Posterior vena cava (tissue), 2 donors: ENCODE measurements around the gene ZNF655. TPM values are rescaled to one million over a fixed set of nuclear protein-coding genes. Genes with fewer than 3 reads are reported as not detected.

ENCODE experiments used
- DNase-seq: peaks from one replicate; pipeline ENCODE4 v3.0.0-alpha.2; 2020; ENCODE audit warnings: low spot score
- intact Hi-C, 2 donors: fragments of 100-400 bp; cut with DNase I; formaldehyde crosslinking; loops; one replicate each; pipeline versions ENCODE4 v1.14.1 to v1.14.2; 2022 to 2023
- total RNA-seq, 2 donors: library from RNA; stranded (reverse); fragmentation: NEBNext Ultra II Directional; extraction: Animal tissue kit (Norgen Biotek cat#: 25700); gene quantifications; one replicate each; pipeline ENCODE4 v1.2.1, GENCODE V29; 2021
- donor health status: DM: yes; HTN: yes; CAD: no.
- donor health status: DM: yes; HTN: yes; CAD: no.

The ZNF655 gene
- total RNA-seq, 2 donors from 2014 or later: 55.2 to 75.5 TPM

DNA sequence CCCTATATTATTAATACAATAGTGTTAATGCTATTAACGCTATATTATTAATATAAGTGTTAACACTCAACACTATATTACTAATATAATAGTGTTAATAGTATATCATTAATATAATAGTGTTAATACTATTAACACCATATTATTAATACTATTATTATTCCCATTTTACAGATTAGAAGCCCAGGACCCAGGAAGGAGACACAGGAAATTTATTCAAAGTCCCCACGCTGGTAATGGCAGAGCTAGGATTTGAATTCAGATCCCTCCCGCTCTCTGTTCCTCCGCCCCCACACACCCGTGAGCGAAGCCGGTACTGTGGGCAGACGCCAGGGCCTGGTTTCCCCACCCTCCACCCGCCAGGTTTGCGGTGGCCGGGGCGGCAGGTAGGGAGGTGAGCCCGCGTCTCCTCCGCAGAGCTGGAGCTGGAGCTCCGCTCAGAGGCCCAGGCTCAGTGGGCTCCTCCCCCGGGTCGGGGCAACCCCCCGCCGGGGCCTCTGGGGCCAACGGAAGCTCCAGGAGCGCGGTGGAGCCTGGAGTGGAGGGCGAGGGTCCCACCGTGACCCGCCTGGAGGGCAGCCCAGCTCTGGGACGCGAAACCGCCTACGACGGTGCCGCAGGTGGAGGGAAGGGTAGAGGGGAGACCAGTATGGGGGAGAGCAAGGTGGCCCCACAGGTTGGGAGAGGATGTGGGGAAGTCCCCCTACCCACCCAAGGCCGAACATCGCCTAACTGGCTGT is 39.5 kb downstream of the ZNF655 start, which contains the start of gene TMEM225B:
Gene TMEM225B (plus strand): TSS at position 506 of the 740 bp plus-strand sequence. CDS start 6,122 bp downstream, outside the sequence.
- intact Hi-C loops: no loop called here
- DNase-seq: no peak

DNA sequence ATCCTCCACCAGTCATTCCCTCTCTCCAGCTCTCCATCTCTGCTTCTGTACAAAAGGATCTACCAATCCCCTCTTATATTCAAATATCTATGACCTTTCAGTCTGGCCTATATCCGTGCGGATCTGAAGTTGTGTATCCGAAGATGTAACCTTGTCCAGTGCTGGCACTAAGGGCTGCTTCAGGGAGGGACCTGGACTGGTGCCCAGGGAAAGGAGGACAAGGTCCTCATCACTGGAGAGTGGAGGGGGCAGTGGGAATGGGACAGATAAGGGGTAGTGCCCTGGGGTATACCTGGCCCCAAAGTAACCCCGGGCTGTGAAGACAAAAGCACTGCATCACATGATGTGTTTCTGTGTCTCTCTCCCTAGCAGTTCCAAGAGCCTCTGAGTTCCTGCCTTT is 41.4 kb downstream of the ZNF655 start:
- intact Hi-C loops: no loop called here
- no peak for DNase-seq

DNA sequence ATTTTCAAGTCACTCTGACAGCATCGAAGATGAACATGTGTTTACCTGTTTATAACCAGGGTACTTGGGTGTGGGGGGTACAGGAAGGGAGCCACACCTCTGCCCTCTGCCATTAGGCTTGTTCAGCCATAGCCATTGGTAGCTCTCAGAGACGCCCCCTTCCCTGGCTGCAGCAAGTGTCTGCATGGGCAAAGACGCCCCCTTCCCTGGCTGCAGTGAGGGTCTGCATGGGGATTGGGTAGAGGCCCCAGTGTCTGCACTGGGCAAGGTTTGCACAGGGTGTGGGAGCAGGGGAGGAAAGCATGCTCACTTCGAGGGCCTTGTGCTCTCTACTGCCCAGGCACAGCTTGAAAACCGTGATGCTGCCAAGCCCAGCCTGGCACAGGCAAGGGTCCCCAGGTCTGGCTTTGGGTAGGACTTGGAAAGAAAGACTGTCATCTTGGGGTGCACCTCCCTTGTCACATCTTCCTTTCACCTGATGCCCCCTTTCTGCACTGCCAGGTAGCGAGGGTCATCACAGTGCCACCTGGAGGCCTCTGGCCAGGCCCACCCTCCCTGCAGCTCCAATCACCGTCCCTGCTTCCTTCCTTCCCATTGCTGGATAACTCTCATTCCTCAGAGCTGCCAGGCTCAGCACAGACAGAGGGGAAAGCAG is 43.3 kb downstream of the ZNF655 start:
- no peak for DNase-seq
- intact Hi-C loops: no loop called here

DNA sequence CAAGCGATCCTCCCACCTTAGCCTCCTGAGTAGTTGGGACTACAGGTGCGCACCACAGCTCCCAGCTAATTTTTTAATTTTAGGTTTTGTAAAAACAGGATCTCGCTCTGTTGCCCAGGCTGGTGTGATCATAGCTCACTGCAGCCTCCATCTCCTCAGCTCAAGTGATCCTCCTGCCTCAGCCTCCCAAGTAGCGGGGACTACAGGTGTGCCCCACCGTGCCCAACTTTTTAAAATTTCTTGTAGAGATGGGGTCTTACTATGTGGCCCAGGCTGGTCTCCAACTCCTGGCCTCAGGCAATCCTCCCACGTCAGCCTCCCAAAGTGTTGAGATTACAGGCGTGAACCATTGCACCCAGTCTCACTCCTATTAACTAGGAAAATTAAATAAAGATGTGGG is 47.1 kb downstream of the ZNF655 start:
- no peak for DNase-seq
- intact Hi-C loops: no loop called here

DNA sequence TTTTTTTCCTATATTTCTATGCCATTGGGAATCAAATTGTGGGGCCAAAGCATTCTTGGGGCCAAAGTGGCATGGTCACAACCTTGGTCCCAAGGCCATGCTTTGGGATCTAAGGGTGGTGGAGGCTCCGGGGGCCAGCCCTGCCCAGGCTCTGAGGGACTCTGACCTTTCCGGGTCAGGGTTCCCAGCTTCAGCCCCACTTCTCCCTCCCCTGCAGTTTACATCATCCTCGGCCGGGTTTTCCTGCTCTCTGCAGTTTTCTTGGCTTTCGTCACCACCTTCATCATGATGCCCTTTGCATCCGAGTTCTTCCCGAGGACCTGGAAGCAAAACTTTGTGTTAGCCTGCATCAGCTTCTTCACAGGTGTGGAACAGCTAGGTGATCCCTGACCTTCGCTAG is 48.1 kb downstream of the ZNF655 start:
- no peak for DNase-seq
- intact Hi-C loops: no loop called here

DNA sequence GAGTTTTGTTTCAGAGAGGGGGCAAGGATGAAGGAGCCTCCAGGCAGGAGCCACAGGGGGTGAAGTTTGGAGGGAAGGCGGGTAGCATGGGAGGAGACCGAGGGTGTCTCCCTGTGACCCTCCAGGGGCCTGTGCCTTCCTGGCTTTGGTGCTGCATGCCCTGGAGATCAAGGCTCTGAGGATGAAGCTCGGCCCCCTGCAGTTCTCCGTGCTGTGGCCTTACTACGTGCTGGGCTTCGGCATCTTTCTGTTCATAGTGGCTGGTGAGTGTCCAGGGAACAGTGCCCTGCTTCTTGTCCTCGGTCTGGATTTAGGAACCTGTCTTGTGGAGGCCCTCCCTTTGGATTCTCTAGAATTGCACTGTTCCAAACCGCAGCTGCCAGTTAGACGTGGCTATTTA is 49.1 kb downstream of the ZNF655 start:
- intact Hi-C loops: no loop called here
- no peak for DNase-seq

DNA sequence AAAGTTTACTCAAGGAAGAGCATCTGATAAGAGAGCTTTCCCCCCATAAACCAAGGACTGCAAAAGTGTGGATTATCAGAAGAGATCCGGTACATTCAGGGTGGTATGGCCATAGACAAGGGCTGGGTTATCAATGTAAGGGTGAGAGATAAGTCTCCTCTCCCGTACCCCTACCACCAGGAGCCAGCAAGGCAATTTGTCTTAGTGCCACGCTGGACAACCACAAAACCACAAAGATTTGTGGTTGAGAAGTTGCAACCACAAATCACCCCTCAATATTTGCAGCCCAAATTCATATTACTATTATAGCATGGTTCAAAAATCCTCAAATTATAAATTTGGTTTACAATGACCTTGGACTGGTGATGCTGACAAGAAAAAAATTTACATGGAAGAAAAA is 56.1 kb downstream of the ZNF655 start:
- DNase-seq: no peak
- intact Hi-C loops: no loop called here

DNA sequence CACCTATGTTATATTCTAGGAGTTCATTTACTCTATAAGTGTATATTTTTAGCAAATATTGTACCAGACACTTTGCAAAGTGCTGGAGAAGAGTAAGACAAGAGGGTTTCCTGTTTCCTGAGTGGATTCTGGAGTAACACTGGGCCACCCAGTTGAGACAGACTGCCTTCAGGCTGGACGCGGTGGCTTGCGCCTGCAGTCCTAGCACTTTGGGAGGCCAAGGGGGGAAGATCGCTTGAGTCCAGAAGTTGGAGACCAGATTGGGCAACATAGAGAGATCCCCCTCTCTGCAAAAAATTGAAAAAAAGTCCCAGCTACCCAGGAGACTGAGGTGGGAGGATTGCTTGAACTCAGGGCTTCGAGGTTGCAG is 57.5 kb downstream of the ZNF655 start:
- no peak for DNase-seq
- intact Hi-C loops: no loop called here

DNA sequence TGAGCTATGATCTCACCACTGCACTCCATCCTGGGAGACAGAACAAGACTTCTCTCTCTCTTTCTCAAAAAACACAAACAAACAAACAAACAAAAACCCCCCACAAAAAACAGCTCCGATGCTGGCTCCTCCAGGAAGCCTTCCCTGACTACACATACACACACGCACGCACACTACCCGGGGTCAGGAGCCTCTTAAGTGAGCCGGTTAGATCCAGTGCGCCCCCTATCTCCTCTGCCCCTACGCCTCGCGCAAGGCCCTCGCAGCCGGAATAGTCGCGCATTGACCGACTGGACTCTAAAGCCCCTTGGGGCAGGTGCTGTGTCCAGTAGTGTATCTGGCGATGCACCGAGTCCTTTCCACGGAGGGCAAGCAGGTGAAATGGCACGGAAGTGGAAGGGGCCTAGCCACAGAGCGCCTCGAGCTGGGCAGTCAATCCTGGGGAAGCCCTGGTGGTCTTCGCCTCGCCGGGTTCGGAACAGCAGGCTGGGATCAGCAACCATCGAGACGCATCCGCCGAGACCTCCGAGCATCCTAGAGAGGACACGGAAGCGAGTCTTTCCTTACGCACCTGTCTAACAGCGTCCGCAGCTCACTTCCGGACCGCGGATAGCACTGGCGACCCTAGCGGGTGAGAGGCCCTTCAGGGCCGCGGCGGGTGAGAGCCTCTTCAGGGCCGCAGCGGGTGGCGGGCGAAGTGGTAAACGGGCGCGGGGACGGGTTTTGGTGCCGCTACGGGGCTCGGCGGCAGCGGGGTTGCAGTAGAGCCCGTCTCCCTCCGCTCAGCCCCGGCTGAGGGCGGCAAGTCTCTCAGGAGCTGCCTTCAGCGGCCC is 58.1 kb downstream of the ZNF655 start, which contains the start of gene ZSCAN25:
Gene ZSCAN25 (plus strand): TSS at position 588 of the 833 bp plus-strand sequence. CDS start 2,661 bp downstream, outside the sequence.
- intact Hi-C loops: no loop called here
- peak; percentile 96 for DNase-seq

DNA sequence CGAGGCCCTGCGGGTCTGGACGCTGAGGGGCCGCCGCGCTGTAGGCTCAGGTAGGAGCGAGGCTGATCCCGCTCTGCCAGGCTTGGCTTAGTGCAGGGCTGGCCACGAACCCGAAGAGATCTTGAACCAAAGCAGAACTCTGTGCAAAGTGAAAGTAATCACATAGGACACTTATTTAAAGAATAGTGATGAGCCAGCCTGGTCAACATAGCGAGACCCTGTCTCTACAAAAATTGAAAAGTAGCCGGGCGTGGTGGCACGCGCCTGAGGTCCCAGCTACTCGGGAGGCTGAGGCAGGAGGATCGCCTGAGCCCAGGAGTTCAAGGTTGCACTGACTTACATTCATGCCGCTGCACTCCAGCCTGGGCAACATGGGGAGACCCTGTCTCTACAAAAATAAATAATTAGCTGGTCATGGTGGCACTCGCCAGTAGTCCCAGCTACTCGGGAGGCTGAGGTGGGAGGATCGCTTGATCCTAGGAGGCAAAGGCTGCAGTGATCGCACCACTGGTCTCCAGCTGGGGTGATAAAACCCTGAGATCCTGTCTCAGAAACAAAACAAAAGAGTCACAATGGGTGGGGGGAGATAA is 58.8 kb downstream of the ZNF655 start:
- intact Hi-C loops: no loop called here
- DNase-seq: no peak

DNA sequence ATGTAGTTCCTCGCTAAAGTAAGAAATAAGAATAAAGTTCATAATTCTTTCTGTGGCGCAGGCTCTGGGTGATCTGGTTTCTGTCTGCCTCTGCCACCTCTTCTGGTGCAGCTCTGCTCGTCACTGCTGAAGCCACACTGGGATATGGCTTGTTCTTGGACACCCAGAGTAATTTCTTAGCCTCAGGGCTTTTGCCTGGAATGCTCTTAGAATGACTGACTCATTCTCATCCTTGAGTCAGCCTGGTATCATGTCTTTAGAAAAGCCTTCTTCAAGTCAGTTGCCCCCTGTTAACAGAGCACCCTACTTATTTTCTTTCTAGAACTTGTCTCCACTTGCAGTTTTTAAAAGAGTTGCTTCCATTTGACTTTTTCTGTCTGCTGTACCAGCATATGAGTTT is 60.3 kb downstream of the ZNF655 start:
- intact Hi-C loops: no loop called here

DNA sequence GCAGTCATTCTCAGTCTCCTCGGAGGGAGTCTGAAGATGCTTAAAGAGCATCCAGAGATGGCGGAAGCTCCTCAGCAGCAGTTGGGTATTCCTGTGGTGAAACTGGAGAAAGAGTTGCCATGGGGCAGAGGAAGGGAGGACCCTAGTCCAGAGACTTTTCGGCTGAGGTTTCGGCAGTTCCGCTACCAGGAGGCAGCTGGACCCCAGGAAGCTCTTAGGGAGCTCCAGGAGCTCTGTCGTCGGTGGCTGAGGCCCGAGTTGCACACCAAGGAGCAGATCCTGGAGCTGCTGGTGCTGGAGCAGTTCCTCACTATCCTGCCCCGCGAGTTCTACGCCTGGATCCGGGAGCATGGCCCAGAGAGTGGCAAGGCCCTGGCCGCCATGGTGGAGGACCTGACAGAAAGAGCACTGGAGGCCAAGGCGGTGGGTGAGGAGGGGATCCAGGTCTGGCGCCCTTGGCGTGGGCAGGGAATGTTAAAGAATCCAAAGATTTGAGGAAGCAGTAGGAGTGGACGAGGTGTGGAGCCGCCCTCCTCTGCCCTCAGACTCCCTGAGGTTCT is 61.2 kb downstream of the ZNF655 start:
- intact Hi-C loops: loop anchor here in 1 of 2 donors (10.0 kb wide), 1 partner anchor 1285 kb away; no protein-coding TSS in a partner anchor

More for the DNA sequence above, 60.3 kb downstream of the ZNF655 start:
- DNase-seq: no peak

DNA sequence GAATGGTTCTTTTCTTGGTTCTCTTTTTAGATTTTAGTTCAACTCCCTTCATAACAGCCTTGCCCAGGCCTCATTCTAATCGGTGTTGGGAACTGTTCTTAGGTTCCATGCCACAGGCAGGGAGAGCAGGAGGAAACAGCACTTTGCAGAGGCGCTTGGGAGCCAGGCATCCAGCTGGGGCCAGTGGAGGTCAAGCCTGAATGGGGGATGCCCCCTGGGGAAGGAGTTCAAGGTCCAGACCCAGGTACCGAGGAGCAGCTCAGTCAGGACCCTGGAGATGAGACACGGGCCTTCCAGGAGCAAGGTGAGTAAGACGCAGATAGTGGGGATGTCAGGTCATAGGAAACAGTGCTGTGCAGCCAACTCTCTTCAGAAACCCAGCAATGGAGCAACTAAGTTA is 62.8 kb downstream of the ZNF655 start:
- no peak for DNase-seq
- intact Hi-C loops: loop anchor here in 1 of 2 donors (10.0 kb wide), 1 partner anchor 1284 kb away; no protein-coding TSS in a partner anchor

More for the DNA sequence above, 61.2 kb downstream of the ZNF655 start:
- DNase-seq: no peak

DNA sequence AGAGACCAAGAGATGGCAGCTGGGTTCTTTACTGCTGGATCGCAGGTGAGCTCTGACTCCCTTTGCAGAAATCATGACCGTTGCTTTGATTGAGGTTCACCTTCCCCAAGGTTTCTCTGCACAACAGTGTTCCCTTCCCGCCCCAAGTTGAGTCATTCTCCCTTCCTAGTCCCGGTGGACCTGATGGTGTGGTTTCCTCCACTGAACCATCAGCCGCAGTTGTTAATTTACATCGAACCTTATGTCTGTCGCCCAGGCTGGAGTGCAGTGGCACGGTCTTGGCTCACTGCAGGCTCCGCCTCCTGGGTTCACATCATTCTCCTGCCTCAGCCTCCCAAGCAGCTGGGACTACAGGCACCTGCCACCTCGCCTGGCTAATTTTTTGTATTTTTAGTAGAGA is 64.2 kb downstream of the ZNF655 start:
- DNase-seq: no peak
- intact Hi-C loops: loop anchor here in 1 of 2 donors (10.0 kb wide), 1 partner anchor 1282 kb away; no protein-coding TSS in a partner anchor

DNA sequence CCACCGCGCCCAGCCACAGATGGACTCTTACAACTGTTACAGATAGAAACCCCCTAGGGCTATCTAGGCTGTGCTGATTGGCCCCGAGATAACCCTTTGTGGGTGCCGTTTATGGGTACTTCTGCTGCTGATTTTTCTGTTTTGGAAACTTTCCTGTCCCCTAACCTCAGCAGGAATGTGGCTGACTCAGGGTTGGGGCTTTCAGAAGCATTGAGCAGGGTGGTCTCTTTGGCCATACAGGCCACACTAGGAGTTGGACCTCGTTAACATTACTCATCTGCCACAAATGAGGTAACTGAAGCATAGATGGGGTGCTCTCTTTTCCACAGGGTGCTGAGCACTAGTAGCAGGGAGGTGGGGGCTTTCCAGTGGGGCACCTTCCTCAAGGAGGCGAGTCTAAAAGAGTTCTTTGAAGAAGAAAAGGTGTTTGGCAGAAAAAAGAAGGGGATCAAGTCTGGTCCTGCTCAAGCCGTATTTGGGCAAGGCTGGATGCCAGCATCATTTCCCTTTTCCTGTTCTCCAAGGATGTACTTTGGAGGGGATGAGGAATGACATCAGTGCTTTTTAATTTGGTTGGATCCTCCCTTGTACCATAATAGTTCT is 64.8 kb downstream of the ZNF655 start:
- intact Hi-C loops: loop anchor here in 1 of 2 donors (10.0 kb wide), 1 partner anchor 1282 kb away; no protein-coding TSS in a partner anchor
- no peak for DNase-seq

DNA sequence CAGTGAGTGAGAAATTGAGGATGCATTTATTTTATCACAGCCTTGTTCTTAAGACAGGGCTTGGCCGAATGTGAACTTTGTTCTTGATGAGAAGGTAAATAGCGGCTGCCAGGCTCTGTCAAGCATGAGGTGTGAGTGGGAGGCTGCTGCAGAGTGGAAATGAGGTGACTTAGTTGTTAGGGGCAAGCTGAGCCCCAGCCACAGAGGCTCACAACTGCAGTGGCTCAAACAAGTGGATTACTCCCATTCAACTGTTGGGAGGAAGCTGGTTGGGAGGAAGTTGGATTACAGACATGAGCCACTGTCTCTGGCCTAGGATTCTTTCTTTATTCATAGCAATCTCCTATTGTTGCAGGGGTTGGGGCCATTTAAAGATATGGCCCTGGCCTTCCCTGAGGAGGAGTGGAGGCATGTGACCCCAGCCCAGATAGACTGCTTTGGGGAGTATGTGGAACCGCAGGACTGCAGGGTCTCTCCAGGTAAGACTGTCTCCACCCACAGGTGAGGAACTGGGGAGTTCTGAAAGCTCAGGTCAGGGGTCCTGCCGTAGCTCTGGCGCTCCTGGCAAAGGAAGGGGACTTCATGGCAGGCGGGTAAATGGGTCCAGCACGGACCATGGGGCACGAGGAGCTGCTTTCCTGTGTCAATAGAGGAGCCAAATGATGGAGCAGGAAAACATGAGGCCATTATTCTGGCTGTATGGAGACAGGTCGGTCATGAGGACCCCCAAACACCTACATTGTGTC is 65.4 kb downstream of the ZNF655 start:
- DNase-seq: no peak
- intact Hi-C loops: loop anchor here in 1 of 2 donors (10.0 kb wide), 1 partner anchor 1281 kb away; no protein-coding TSS in a partner anchor

DNA sequence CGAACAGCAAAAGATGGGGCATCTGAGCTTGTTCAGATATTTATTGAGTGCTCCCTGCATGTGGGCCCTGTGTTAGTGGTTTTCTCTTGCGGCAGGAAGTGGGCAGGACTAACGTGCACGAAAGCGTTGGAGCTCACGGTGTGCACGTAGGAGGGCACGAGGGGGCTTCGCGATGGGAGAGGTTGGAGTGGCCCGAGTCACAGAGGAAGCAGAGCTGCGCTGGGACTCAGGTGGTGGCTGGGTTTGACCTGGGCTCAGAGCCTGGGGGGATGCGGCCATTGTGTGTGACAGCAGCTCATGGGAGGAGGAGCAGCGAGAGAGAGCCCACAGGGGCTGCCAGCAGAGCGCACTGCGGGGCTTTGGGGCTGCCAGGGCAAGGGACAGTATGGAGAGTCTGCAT is 66.0 kb downstream of the ZNF655 start:
- intact Hi-C loops: loop anchor here in 1 of 2 donors (10.0 kb wide), 1 partner anchor 1280 kb away; no protein-coding TSS in a partner anchor
- DNase-seq: no peak

DNA sequence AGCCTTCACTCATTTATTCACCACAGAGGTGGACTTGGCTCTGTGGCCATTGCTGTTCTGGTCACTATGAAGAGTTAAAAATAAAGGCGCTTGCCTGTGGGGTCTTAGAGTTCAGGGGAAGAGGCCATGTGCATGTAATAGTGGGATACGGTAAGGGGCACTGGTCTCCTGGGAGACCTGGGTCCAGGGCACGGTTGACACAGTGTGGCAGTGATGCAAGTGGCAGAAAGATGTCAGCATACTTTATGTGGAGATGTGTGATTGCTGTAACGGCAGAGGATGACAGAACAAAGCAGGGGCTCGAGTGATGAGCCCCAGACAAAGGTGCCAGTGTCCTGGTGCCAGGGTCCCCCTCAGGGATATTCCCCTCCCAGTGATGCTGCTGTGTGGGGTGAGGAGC is 66.9 kb downstream of the ZNF655 start:
- no peak for DNase-seq
- intact Hi-C loops: loop anchor here in 1 of 2 donors (10.0 kb wide), 1 partner anchor 1279 kb away; no protein-coding TSS in a partner anchor
